Activated CD4-positive, alpha-beta T cell treated with anti-CD3 and anti-CD28 coated beads, Interleukin-2, amount 10 ng/mL, durations not matched to agents 24 days and 14 days (primary cell): ENCODE data around the gene MAGEA12. TPM values are rescaled to one million over a fixed set of nuclear protein-coding genes. Genes with fewer than 3 reads are reported as not detected.
"Not testable (repeated sequence)": the region's sequence is repeated elsewhere in the genome, so short reads cannot be mapped to it uniquely, and the experiment has no call there.

Source experiments
- DNase-seq: peaks from one replicate; pipeline ENCODE4 v3.0.0; 2022
- H3K27ac Mint-ChIP-seq: one replicate; pipeline ENCODE4 v1.8.0; 2022; ENCODE audit warnings: mild to moderate bottlenecking, mixed read lengths
- H3K27me3 Mint-ChIP-seq: one replicate; pipeline ENCODE4 v1.8.0; 2022; ENCODE audit warnings: mixed read lengths
- H3K36me3 Mint-ChIP-seq: one replicate; pipeline ENCODE4 v1.8.0; 2022; ENCODE audit warnings: low read depth, mild to moderate bottlenecking, mixed read lengths
- H3K4me1 Mint-ChIP-seq: one replicate; pipeline ENCODE4 v1.8.0; 2021; ENCODE audit warnings: mixed read lengths
- H3K4me3 Mint-ChIP-seq: one replicate; pipeline ENCODE4 v1.8.0; 2022; ENCODE audit warnings: mild to moderate bottlenecking, moderate library complexity, mixed read lengths
- H3K9me3 Mint-ChIP-seq: one replicate; pipeline ENCODE4 v1.8.0; 2021; ENCODE audit warnings: mixed read lengths
- intact Hi-C: fragments of 100-400 bp; cut with micrococcal nuclease; formaldehyde crosslinking; loops from one replicate; pipeline ENCODE4 v1.15.1; 2023
- total RNA-seq: library from RNA; stranded (reverse); gene quantifications from 2 replicates; pipeline ENCODE4 v1.2.3, GENCODE V29; 2022

The MAGEA12 gene
- total RNA-seq, 1 donor from 2014 or later = not detected

DNA sequence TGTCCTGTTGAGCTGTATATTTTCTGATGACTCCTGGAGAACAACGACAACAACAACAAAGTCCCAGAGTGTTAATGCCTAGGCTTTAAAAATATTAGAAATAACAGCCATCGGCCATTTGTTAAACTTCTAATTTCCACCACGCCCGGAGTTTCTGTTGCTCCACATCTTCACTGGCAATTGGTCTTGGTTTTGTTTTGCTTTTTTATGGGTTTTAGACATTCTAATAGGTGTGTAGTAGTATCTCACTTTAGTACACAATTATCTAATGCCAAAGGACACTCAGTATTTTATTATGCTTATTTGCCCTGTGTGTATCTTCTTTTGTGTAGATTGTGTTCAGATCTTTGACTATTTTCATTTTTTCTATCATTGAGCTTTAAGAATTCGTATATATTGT, 5.0 kb downstream of the MAGEA12 start:
- Mint-ChIP-seq H3K27ac (no peak overlapping the region), H3K4me3 (no peak overlapping the region), H3K9me3 (no peaks in the 10 kb centered on the region), H3K4me1 (no peaks in the 10 kb centered on the region), H3K36me3 (no peaks in the 10 kb centered on the region), H3K27me3 (peaks cover 1% of the 10 kb centered on the region)
- intact Hi-C loops = no loop called here
- no peak for DNase-seq

DNA sequence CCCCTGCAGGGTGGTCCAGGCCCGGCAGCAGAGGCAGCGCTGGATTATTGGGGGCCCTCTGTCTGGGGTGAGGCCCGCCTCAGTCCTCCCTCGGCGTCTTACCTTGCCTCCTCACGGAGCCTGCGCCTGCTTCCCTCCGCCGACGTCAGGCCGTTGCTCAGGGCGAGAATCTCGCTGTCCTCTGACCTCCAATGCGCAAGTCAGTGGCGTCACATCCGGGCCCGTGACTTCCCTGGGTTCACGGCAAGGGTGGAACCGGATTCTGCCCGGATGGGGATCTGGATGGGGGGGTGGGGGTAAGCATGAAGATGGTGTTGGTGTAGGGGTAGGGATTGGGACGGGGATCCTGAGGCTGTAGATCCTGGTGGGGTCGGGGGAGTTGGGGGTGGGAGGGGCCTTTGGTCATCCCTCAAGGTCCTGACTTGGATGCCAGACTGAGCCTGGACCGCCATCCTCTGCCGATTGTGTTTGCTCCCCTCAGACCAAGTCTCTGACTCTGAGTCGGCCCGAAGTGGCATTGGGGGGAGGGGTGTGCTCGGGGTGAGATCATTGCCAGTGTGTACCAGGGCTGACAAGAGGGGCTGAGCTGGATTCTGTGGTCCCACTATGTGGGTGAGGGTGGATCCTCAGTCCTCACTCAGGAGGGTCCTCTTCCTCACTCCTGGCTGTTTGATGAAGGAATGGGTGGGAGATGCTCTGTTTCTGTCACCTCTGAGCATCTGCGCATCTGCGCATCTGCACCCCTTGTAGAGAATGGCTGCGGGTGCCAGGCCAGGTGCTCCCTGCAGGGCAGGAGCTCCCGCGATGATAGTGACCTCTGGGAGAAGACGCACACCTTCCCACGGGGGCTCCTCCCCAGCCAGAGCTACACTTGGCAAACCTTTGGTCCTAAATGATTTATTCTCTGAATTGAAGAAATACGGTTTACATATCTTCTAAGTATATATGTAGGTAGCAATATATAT, 20.4 kb downstream of the MAGEA12 start, which contains the start of gene MAGEA2:
Gene MAGEA2, minus strand, starts transcription at position 157 of the 965 bp plus-strand sequence. CDS start 2,479 bp downstream, outside the sequence.
- DNase-seq, H3K27me3 Mint-ChIP-seq, intact Hi-C loops, H3K4me3 Mint-ChIP-seq, H3K36me3 Mint-ChIP-seq, H3K9me3 Mint-ChIP-seq, H3K27ac Mint-ChIP-seq, H3K4me1 Mint-ChIP-seq: not testable (repeated sequence)

DNA sequence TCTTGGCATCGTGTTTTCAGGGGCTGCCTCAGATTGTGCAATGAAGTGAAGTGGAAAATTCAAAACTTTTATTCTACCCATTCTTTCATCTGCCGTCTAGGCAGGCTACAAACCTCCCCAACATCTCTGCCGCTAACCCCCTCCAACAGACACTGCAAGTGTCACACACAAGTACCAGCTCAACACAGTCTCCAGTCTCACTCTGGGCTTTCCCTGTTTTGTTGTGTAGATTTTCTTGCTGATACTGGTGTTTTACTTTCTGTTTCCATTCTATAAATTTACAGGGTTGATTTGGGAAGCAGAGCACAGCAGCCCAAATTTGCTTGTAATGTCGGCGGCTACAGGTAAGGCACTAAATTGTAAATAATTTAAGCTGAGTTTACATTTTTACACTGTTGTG, 21.3 kb downstream of the MAGEA12 start:
- DNase-seq, intact Hi-C loops, H3K4me3 Mint-ChIP-seq: not testable (repeated sequence)

DNA sequence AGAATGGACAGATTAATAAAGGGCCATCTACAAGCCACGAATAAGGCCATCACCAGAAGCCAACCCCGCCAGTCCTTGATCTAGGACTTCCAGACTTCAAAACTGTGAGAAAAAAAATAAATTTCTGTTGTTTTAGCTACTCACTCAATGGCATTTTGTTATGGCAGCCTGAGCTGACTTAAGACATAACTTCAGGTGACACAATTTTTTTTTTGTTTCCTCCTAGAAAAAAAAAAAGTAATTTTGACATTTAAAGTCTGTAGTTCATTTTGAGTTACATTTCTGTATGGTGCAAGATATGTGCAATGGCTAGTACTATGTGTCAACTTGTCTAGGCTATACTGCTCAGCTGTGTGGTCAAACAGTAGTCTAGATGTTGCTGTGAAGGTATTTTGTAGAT, 25.4 kb downstream of the MAGEA12 start, which contains the start of gene CSAG3:
Gene CSAG3, plus strand, starts transcription at position 301 of the 400 bp plus-strand sequence.
- intact Hi-C loops, H3K4me3 Mint-ChIP-seq, H3K36me3 Mint-ChIP-seq, H3K4me1 Mint-ChIP-seq, H3K9me3 Mint-ChIP-seq, H3K27ac Mint-ChIP-seq, DNase-seq, H3K27me3 Mint-ChIP-seq: not testable (repeated sequence)

More for the DNA sequence above, 21.3 kb downstream of the MAGEA12 start:
- H3K9me3 Mint-ChIP-seq, H3K4me1 Mint-ChIP-seq, H3K27ac Mint-ChIP-seq, H3K27me3 Mint-ChIP-seq, H3K36me3 Mint-ChIP-seq: not testable (repeated sequence)

DNA sequence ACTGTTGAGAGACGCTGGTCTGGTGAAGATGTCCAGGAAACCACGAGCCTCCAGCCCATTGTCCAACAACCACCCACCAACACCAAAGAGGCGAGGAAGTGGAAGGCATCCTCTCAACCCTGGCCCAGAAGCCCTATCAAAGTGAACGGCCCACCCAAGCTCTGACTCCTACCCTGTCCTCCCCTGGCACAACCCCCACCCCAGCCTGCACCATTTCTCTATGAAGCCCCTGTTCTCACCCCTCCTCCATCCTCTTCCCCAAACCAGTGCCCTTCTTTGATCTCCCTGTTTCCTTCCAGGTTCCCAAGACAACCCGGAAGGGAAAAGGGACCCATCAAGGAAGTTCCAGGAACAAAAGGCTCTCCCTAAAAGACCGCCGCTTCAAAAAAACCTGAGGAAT, 26.0 kb downstream of the MAGEA12 start:
- intact Hi-C loops, H3K27me3 Mint-ChIP-seq, H3K4me1 Mint-ChIP-seq, DNase-seq, H3K4me3 Mint-ChIP-seq, H3K27ac Mint-ChIP-seq, H3K36me3 Mint-ChIP-seq, H3K9me3 Mint-ChIP-seq: not testable (repeated sequence)

DNA sequence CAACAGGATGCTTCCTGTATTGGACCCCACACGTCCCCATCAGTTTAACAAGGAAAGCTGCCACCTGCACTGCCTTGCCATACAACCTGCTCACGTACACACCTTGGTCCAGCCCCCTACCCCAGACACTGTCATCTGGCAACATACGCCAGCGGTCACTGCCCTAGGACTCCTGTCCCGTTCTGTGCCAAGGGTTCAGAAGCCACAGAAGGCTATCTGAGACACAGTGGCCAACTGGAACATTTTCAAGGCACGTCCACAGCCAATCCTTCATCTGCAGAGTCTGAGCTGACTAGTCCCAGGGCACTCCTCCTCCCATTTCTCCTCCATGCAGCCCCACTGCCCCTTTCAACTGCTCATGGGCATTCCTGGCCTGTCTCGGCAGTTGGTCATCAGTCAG, 28.0 kb downstream of the MAGEA12 start:
- H3K27ac Mint-ChIP-seq, H3K4me3 Mint-ChIP-seq, H3K27me3 Mint-ChIP-seq, intact Hi-C loops, DNase-seq, H3K36me3 Mint-ChIP-seq, H3K9me3 Mint-ChIP-seq, H3K4me1 Mint-ChIP-seq: not testable (repeated sequence)

DNA sequence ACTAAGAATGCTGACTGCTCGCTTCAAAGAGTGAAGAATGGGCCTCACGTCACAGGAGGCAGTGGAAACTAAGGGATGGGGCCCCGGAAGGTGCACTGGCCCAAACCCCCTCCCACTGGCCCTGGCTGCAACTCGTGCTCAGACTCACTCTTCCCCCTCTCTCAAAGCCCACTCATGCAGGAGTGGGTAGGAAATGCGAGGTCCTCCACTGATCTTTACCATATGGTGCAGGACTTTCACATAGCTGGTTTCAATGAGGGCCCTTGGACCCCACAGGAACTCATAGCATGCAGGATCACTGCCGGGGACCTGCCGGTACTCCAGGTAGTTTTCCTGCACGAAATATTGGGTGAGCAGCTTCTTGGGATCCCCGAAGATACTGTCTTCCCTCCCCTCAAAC, 33.0 kb downstream of the MAGEA12 start:
- intact Hi-C loops, H3K36me3 Mint-ChIP-seq, H3K27ac Mint-ChIP-seq, H3K27me3 Mint-ChIP-seq, H3K4me1 Mint-ChIP-seq, H3K4me3 Mint-ChIP-seq, H3K9me3 Mint-ChIP-seq: not testable (repeated sequence)
- peak; percentile 30 for DNase-seq

DNA sequence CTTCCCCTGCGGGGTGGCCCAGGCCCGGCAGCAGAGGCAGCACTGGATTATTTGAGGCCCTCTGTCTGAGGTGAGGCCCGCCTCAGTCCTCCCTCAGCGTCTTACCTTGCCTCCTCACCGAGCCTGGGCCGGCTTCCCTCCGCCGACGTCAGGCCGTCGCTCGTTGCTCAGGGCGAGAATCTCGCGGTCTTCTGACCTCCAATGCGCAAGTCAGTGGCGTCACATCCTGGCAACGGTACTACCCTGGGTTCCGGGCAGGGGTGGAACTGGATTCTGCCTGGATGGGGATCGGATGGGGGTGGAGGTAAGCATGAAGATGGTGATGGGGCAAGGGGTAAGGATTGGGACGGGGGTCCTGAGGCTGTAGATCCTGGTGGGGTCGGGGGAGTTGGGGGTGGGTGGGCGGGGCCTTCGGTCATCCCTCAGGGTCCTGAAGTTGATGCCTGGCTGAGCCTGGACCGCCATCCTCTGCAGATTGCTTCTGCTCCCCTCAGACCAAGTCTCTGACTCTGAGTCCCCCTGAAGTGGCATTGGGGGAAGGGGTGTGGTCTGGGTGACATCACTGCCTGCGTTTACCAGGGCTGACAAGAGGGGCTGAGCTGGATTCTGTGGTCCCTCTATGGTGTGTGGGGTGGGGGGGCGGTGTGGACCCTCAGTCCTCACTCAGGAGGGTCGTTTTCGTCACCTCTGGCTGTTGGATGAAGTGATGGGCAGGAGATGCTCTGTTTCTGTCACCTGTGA, 36.2 kb downstream of the MAGEA12 start, which contains the start of gene MAGEA6:
Gene MAGEA6, minus strand, starts transcription at position 141 of the 741 bp plus-strand sequence. CDS start 2,039 bp downstream, outside the sequence.
- not testable (repeated sequence) for H3K9me3 Mint-ChIP-seq

DNA sequence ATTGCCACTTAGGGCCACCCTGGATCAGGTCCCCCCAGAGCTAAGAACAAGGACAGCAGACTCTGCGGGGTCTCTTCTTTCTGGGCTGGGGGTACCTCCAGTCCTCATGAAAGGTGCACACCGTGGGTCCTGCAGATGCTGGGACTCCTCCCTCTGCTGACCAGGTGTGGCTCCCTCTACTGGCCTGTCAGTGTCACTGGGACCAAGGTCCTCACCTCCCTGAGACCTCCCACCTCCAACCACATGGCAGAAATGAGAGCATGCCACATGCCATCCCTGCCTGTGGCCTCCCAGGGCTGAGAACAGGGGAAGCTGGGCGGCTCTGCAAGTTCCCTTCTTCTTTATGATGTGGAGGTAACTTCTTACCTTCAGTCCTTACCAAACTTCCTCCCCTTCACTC, 53.5 kb downstream of the MAGEA12 start:
- H3K4me3 Mint-ChIP-seq, H3K36me3 Mint-ChIP-seq, H3K27ac Mint-ChIP-seq, DNase-seq, H3K4me1 Mint-ChIP-seq, H3K27me3 Mint-ChIP-seq, H3K9me3 Mint-ChIP-seq, intact Hi-C loops: not testable (repeated sequence)

More for the DNA sequence above, 36.2 kb downstream of the MAGEA12 start, which contains the start of gene MAGEA6:
- H3K27ac Mint-ChIP-seq, H3K27me3 Mint-ChIP-seq, H3K4me1 Mint-ChIP-seq, DNase-seq, H3K36me3 Mint-ChIP-seq, intact Hi-C loops, H3K4me3 Mint-ChIP-seq: not testable (repeated sequence)

Other genes starting within 250 kb of the MAGEA12 start
- gene GABRQ, start 95.9 kb upstream of the MAGEA12 start, total RNA-seq = 0.05 TPM in 1 of 2 replicates, not detected in the other
- not detected in 2 replicates for gene MAGEA3, start 35.0 kb upstream of the MAGEA12 start, total RNA-seq
- gene CSAG2, start 24.5 kb upstream of the MAGEA12 start, total RNA-seq = not detected in 2 replicates
- gene MAGEA2B, start 19.1 kb upstream of the MAGEA12 start, total RNA-seq = not detected in 2 replicates
- gene CSAG1, start within 50 bp of the MAGEA12 start, total RNA-seq = not detected in 2 replicates
- not detected in 2 replicates for gene MAGEA2, start 20.1 kb downstream of the MAGEA12 start, total RNA-seq
- gene CSAG3, start 25.5 kb downstream of the MAGEA12 start, total RNA-seq = 0.80 and 1.1 TPM in 2 replicates
- not detected in 2 replicates for gene MAGEA6, start 35.9 kb downstream of the MAGEA12 start, total RNA-seq
- gene CETN2, start 97.0 kb downstream of the MAGEA12 start, total RNA-seq = 11.3 and 12.4 TPM in 2 replicates
- gene NSDHL, start 97.3 kb downstream of the MAGEA12 start, total RNA-seq = 22.3 and 23.4 TPM in 2 replicates
- 0.43 and 1.0 TPM in 2 replicates for gene ZNF185, start 164.3 kb downstream of the MAGEA12 start, total RNA-seq